NT2/D1 (cell line): ENCODE results near the gene ZFHX2.

Experiments
- DNase-seq: peaks from one replicate; pipeline ENCODE4 v3.0.0-alpha.2; 2011; ENCODE audit warnings: low read depth, low spot score
- H3K27me3 ChIP-seq: 2 replicates; pipeline ENCODE4 v1.6.0; 2011; ENCODE audit warnings: mild to moderate bottlenecking; ENCODE audit not compliant: insufficient read length, insufficient read depth
- H3K36me3 ChIP-seq: 2 replicates; pipeline ENCODE4 v1.6.1; 2011; ENCODE audit warnings: mild to moderate bottlenecking, low read length, mixed read lengths; ENCODE audit not compliant: insufficient read depth, insufficient read length
- H3K4me1 ChIP-seq: 2 replicates; pipeline ENCODE4 v1.5.1; 2011; ENCODE audit not compliant: insufficient read depth, insufficient read length
- H3K4me3 ChIP-seq: 2 replicates; pipeline ENCODE4 v1.5.1; 2011; ENCODE audit warnings: low read depth; ENCODE audit not compliant: insufficient read length
- H3K9ac ChIP-seq: 2 replicates; pipeline ENCODE4 v1.6.0; 2011; ENCODE audit warnings: low read depth; ENCODE audit not compliant: insufficient read length
- H3K9me3 ChIP-seq: 2 replicates; pipeline ENCODE4 v1.5.1; 2011; ENCODE audit warnings: mild to moderate bottlenecking, low read length; ENCODE audit not compliant: insufficient read depth
- SUZ12 ChIP-seq: IDR thresholded peaks from 2 replicates; pipeline ENCODE4 v1.6.1; 2011; ENCODE audit not compliant: insufficient read length, insufficient read depth; ENCODE audit errors: extremely low read depth
- YY1 ChIP-seq: IDR thresholded peaks from 2 replicates; pipeline ENCODE4 v1.6.1; 2011; ENCODE audit not compliant: insufficient read length, insufficient read depth
- ZNF274 ChIP-seq: IDR thresholded peaks from 2 replicates; pipeline ENCODE4 v1.6.1; 2011; ENCODE audit warnings: mild to moderate bottlenecking, low read depth, low read length

ZFHX2 gene

GRCh38 chr14:23546450-23547035 lies 5.0 kb downstream of the ZFHX2 start:
- no peak for TF ChIP-seq ZNF274
- no peak for TF ChIP-seq SUZ12
- TF ChIP-seq YY1, result no peak
- Histone ChIP-seq H3K4me1 (peaks cover 19% of the 10 kb centered on the region), H3K4me3 (no peak overlapping the region), H3K9me3 (no peaks in the 10 kb centered on the region), H3K36me3 (peaks cover 17% of the 10 kb centered on the region), H3K27me3 (no peaks in the 10 kb centered on the region), H3K9ac (no peak overlapping the region)
- no peak for DNase-seq

- H3K27me3 ChIP-seq, result no peaks in the 10 kb centered on the region
- H3K4me3 ChIP-seq, result no peak overlapping the region
- DNase-seq, result no peak
- H3K36me3 ChIP-seq, result peaks cover 17% of the 10 kb centered on the region
- H3K9ac ChIP-seq, result no peak overlapping the region
- H3K9me3 ChIP-seq, result no peaks in the 10 kb centered on the region
- H3K4me1 ChIP-seq, result peaks cover 19% of the 10 kb centered on the region
- TF ChIP-seq SUZ12, result no peak
- TF ChIP-seq ZNF274, result no peak
- TF ChIP-seq YY1, result no peak
Observed at GRCh38 chr14:23545740-23546365, 5.7 kb downstream of the ZFHX2 start.

GRCh38 chr14:23544511-23545447 lies 6.8 kb downstream of the ZFHX2 start:
- Histone ChIP-seq H3K36me3 (peaks cover 22% of the 10 kb centered on the region), H3K4me1 (peaks cover 16% of the 10 kb centered on the region), H3K9me3 (no peaks in the 10 kb centered on the region), H3K9ac (no peak overlapping the region), H3K4me3 (no peak overlapping the region), H3K27me3 (no peaks in the 10 kb centered on the region)
- no peak for DNase-seq
- TF ChIP-seq YY1 (no peak), ZNF274 (no peak), SUZ12 (no peak)

GRCh38 chr14:23543403-23543802 lies 8.2 kb downstream of the ZFHX2 start:
- no peak for TF ChIP-seq SUZ12
- no peak for TF ChIP-seq YY1
- TF ChIP-seq ZNF274, result no peak
- no peaks in the 10 kb centered on the region for H3K9me3 ChIP-seq
- peaks cover 14% of the 10 kb centered on the region for H3K4me1 ChIP-seq

GRCh38 chr14:23542261-23542660 lies 9.3 kb downstream of the ZFHX2 start:
- no peak overlapping the region for H3K9ac ChIP-seq
- no peaks in the 10 kb centered on the region for H3K27me3 ChIP-seq
- TF ChIP-seq ZNF274 (no peak), SUZ12 (no peak), YY1 (no peak)
- no peaks in the 10 kb centered on the region for H3K9me3 ChIP-seq
- no peak overlapping the region for H3K4me3 ChIP-seq
- DNase-seq, result no peak
- peaks cover 8% of the 10 kb centered on the region for H3K4me1 ChIP-seq
- H3K36me3 ChIP-seq, result peaks cover 22% of the 10 kb centered on the region

More at GRCh38 chr14:23543403-23543802, 8.2 kb downstream of the ZFHX2 start:
- H3K9ac ChIP-seq, result no peak overlapping the region
- no peak overlapping the region for H3K4me3 ChIP-seq
- DNase-seq, result no peak
- peaks cover 22% of the 10 kb centered on the region for H3K36me3 ChIP-seq
- no peaks in the 10 kb centered on the region for H3K27me3 ChIP-seq

GRCh38 chr14:23540141-23540469 lies 11.5 kb downstream of the ZFHX2 start:
- no peak overlapping the region for H3K9ac ChIP-seq
- peaks cover 2% of the 10 kb centered on the region for H3K4me1 ChIP-seq
- H3K27me3 ChIP-seq, result no peaks in the 10 kb centered on the region
- peaks cover 28% of the 10 kb centered on the region for H3K36me3 ChIP-seq
- DNase-seq, result no peak
- no peak overlapping the region for H3K4me3 ChIP-seq
- TF ChIP-seq SUZ12, result no peak
- TF ChIP-seq ZNF274, result no peak
- no peak for TF ChIP-seq YY1
- no peaks in the 10 kb centered on the region for H3K9me3 ChIP-seq
